ELR (cell line): Measurements from ENCODE around the gene GTF2H1.
A peak's percentile ranks its signal among the peaks of the same experiment; 100 is the strongest.

Source experiments
- DNase-seq: peaks from one replicate; pipeline ENCODE4 v3.0.0-alpha.2; 2015; ENCODE audit warnings: low read depth

Gene GTF2H1

DNA sequence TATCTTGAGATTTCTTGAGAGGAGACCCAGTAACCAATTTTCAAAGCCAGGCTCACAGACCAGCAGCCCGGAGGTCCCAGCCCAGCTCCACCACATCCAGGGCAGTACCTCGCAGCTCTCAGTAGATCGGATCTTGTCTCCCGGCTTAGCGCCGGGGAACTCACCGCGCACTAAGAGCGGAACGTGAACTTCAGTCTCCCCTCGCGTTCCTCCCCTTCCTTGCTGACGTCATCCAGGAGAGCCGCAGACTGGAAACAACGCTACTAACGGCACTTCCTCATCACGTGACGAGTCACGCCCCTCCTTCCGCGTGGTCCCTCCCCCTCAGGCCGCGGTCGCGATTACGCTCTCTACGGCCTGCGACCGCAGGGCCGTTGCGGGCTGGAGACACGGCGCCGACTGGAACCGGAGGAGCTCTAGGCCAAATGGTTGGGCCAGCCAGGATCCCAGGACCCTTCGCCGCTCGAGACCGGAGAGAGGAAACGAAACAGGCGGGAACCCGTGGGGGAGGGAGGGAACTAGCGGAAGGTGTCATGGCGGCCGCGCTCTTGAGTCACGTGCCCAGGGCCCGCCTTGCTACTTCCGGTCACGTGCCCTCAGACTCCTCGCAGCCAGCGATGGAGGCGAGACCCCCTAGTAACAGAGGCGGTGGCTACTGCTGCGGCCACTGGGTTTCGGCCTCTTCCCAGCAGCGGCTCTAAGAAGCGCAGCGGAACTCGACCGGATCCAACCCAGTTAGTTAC lies at the start of gene GTF2H1, which contains the start of gene HPS5:
GTF2H1 (plus strand) TSS at position 599 of the 743 bp plus-strand sequence. CDS start 10,508 bp downstream, outside the sequence.
HPS5 (minus strand) TSS at position 172 of the 743 bp plus-strand sequence. CDS start 4,282 bp downstream, outside the sequence.
- peak; percentile 99 for DNase-seq

DNA sequence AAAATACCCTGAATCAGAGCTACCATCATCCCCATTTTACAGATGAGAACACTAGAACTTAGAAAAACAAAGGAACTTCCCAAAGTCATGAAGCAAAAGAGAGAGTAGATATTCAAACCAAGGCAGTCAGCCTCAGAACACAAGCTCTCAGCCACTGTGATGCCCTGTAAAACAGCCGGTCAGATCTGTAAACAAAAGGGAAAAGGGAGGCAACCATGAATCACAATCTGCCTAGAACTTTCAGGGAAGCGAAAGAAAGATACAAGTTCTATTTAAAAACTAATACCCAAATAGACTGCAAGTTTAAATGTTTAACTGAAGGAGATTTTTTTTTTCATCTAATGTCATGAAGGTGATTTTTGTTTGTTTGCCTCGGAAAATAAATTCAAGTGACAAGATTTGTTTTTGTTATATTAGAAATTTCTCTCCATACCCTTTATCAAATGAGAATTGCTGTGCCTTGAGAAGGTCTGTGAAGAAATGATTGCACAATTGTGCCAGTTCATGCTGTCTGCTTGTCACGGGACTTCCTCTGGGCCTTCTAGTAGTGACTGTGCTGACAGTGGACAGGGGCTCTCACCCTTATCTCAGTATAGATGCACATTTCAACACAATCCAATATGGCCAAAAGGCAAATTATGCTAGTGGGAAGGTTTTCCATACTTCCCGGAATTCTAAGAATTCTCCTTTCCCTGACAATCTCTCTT lies 44.6 kb upstream of the GTF2H1 start:
- no peak for DNase-seq

DNA sequence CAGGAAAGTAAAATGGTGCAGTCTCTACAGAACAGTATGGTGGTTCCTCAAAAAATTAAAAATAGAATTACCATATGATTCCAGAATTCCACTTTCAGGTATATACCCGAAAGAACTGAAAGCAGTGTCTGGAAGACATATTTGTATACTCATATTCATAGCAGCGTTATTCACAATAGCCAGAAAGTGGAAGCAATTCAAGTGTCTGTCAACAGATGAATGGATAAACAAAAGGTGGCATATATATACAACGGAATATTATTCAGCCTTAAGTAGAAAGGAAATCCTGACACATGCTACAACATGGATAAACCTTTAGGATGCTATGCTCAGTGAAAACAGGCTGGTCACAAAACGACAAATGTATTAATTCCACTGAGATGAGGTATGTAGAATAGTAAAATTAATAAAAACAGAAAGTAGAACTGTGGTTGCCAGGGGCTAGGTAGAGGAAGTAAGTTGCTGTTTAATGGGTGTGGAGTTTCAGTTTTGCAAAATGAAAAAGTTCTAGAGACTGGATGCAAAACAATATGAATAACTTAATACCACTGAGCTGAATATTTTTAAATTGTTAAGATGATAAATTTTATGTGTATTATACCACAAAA lies 41.8 kb upstream of the GTF2H1 start:
- no peak for DNase-seq

DNA sequence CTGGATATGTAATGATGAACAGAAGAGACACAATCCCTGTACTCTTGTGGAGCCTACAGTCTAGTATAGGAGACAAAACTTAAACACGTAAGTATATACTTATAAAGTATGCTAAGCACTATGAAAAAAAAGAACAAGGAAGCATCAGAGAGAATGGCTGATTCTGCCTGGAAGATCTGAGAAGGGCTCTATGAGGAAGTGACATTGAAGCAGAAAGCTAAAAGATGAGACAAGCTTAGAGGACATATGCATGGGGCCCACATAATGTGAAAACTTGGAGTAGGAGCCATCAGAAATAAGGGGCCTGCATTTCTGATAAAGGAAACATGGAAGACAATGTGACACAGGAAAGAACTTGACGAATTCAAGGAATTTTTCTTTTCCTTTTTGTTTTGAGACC lies 39.7 kb upstream of the GTF2H1 start:
- DNase-seq = no peak

DNA sequence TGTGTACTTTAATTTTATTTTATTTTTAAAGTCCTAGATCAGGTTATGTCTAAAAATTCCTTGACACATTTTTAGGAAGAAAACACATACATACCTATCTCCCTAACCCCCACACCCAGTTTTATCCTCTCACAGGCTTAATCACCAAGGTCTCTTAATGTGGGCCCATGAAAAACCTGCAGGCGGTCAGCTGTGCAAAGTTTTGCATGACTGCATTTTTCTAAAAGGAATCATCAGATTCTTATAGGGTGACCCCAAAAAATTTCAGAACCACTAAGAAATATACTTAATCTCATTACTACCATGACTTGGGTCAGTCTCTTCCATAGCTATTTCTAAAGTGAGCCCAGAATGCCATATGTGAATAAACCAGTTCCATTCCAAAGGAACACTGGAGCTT lies 36.5 kb upstream of the GTF2H1 start:
- peak; percentile 39 for DNase-seq

DNA sequence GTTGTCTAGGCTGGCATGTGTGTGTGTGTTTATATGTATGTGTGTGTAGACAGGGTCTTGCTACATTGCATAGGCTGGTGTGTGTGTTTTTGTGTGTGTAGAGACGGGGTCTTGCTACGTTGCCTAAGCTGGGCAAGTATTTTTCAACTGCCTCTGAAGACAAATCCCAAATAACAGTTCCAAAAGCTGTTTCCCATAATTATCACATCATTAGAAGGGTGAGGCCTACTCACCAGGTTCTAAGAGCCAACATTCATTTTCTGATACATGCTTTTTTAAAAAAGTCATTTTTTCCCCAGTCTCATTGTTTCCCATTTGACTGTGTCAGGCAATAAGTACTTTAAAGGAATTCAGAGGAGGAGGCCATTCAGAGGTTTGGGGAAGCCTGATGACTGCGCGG lies 33.5 kb upstream of the GTF2H1 start:
- DNase-seq = no peak

DNA sequence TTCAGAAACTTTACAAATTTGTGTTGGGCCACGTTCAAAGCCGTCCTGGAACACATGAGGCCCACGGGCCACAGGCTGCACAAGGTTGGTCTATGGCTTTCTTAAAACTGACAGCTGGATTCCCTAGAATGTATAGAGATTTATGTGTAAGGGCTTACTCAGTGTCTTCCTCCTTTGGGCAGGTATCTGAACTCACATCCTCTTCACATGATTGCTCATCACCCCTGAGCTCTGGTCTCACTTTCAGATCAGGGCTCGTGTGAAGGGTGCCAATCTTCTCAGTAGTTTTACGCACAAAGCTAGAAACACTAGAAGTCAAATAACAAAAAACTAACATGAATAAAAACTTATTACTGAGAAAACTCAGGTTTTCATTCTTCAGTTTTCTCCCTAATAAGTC lies 27.5 kb upstream of the GTF2H1 start:
- DNase-seq = no peak

DNA sequence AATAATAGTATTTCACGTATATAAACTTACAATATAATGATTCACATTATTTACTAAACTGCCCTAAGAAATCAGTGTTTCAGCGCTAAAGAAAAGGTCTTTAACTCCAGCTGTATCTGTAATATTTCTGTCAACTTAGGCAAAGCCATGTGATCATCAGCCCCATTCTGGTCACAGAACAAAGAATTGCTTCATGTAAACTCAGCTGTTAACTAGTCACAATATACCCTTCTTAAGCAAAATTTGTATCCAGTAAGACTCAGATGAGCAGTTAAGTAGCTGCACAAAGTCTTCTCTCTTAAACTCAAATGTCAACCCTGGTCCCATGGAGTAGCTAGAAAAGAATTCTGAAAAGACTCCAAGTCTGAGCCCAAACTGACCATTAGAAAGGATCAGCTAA lies 27.1 kb upstream of the GTF2H1 start:
- no peak for DNase-seq

DNA sequence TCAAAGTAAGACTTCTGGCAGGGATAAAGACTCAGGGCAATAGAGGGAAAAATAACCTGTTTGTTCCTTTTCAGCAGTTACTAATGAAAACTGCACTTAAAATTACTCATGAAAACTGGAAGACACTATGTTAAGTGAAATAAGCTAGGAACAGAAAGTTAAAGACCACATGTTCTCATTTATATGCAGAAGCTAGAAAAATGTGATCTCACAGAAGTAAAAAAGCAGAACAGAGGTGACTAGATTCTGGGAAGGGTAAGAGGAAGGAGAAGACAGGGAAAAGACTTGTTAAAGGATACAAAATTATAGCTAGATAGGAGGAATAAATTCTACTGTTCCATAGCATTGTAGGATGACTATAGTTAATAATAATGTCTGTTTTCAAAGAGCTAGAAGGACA lies 22.6 kb upstream of the GTF2H1 start:
- DNase-seq = no peak

DNA sequence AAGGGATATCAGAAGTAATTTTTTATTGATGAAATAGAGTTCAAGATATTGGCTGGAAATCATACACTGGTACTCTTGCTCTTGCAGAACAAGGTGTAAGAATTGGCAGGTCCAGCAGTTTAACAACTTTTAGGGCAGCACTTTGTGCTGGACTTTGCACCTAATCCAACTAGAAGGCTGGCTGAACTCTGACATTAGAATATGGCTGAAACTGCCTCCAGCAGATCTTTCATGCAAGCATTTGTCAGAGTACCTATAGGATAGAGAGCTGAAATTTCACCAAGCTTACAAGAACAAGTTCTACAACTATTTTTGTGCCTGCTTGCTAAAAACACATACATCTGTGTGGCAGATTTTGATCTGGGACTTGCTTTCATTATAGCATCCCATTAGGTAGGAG lies 17.6 kb upstream of the GTF2H1 start:
- no peak for DNase-seq

DNA sequence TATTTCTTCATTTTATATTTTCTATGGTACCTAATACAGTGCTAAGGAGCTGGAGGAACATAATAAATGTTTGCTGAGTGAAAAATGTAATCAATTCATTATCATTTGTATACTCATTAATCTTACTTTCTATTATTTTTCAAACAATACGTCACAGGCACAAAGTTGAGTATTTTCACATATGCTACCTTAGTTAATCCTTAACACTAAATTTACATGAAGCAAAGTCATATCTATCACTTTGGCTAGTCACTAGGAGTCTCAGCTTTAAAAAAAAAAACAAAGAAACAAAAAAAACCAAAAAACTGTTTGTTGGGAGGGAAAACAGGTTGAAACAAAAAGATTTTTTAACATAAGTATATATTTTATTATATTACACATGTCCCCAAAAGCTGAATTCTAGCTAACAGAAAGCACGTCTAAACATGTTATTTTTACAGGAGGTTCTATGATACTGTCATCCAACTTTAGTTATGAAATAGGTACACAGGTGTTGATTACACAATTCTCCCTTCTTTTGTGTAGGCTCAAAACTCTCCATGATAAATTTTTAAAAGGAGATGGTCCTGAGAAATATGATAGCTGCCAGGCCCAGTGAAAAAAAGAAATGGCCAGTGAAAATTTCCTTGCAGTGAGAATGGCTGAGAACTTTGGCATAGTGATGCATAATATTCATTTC lies 14.8 kb upstream of the GTF2H1 start:
- no peak for DNase-seq

DNA sequence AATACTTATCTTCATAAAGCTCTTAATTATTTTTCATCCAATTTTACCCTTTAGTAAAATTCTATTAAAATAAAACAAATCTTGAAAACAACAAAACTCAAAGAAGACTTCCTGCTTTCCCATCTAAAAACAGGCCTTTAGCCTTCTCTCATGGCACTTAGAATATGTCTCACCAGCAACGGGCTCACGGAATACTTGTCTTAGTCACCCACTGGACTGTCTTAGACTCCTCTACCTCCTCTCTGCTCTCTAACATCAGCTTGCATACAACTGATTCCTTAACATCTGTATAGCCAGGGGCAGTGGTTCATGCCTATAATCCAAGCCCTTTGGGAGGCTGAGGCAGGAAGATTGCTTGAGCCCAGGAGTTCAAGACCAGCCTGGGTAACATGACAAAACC lies 14.1 kb upstream of the GTF2H1 start:
- DNase-seq = no peak

DNA sequence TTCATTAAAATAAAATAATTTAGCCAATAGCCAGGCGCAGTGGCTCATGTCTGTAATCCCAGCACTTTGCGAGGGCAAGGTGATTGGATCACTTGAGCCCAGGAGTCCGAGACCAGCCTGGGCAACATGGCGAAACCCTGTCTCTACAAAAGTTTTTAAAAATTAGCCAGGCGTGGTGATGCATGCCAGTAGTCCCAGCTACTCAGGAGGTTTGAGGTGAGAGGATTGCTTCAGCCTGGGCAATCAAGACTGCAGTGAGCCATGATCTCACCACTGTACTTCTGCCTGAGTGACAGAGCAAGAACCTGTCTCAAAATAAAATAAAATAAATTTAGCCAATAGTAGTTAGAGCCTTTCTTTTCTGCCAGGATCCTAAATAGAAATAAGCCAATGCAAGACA lies 12.7 kb upstream of the GTF2H1 start:
- no peak for DNase-seq

DNA sequence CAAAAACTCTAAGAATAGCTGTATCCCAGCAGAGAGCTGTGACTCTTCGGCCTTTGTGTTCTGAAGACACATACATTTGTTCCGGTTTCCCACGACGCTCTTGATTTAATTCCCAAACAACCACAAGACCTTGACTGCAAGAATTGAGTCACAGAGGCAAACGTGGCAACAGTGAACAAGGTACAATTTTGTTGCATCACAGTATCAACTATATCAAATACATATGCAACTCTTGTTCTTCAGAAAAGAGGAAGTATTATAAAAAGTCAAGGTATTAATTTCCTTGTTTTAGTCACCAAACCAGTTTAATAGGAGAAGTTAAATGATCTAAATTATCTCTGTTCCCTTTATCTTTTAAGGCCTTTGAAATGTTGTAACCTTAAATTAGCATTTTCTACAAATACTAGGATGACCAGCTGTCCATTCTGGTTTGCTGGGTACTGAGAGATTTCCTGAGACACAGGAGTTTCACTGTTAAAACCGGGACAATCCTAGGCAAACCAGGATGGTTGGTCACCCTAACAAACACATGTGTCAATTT lies 11.5 kb upstream of the GTF2H1 start:
- DNase-seq = no peak

DNA sequence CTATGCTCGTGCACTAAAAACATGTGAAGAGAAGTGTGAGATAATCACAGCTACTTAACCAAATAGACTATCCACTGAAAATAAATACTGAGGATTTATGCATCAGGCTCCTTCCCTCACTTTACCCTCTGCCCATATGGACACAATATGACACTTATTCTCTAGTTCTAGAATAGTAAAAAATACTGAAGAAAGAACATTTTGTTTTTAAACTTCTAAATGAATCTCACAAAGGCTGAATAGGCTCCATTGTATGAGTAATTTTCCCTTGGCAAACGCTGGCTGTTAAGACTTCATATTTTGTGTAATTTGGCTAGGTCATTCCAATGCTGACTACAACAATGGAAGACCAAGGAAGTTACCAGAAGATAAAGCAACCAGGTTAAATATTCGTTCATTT lies 10.4 kb upstream of the GTF2H1 start:
- no peak for DNase-seq

DNA sequence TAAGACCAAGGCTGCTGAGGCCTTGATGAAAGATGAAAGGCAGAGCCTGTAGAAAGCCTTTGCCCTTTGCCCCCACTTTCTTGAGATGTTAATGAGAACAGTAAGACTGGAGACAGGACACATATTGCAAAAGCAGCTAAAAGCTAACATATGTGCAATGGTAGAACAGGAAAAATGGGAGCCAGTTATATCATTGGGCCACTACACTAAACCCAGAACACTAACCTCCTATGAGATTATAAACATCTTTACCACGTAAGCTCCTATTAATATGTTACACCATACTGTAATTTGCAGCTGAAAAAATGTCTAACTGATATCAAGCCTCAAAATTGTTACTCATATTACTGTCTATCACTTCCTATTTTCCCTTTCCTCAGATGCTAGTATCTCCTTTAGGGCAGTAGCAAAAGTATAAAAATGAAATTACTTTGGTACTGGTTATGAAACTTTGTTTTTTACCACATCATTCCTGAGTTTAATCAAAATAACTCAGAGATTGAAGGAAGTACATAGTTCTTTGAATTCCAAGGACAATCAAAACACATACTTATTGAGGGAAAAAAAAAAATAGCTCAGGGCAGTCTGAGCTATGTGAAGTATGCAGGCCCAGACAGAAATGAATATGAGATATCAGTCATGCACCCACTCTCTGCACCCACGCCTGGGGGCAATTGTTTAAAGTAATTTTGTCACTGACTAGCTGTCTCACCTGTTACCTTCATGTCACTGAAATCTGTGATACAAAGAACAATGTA lies 9.5 kb upstream of the GTF2H1 start:
- peak; percentile 61 for DNase-seq

DNA sequence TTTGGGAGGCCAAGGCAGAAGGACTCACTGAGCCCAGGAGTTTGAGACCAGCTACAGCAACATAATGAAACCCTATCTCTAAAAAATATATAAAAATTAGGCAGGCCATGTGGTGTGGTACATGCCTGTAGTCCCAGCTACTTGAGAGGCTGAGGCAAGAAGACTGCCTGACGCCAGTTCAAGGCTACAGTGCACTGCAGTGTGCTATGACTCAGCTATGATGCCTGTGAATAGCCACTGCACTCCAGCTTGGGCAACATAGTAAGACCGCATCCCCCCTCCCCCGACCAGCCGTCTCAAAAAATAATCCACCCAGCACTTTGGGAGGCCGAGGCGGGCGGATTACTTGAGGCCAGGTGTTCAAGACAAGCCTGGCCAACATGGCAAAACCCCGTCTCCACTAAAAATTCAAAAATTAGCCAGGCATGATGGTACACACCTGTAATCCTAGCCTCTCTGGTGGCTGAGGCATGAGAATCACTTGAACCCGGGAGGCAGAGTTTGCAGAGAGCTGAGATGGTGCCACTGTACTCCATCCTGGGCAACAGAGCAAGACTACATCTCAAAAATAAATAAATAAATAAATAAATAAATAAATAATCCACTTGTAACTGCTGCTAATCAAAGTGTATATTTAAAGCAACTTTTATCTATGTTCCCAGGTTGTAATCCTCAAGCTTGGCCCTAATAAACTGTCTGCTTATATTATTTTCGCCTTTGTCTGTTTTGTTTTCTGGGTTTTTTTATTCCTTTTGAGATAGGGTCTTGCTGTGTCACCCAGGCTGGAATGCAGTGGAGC lies 8.2 kb upstream of the GTF2H1 start:
- DNase-seq = peak; percentile 58

DNA sequence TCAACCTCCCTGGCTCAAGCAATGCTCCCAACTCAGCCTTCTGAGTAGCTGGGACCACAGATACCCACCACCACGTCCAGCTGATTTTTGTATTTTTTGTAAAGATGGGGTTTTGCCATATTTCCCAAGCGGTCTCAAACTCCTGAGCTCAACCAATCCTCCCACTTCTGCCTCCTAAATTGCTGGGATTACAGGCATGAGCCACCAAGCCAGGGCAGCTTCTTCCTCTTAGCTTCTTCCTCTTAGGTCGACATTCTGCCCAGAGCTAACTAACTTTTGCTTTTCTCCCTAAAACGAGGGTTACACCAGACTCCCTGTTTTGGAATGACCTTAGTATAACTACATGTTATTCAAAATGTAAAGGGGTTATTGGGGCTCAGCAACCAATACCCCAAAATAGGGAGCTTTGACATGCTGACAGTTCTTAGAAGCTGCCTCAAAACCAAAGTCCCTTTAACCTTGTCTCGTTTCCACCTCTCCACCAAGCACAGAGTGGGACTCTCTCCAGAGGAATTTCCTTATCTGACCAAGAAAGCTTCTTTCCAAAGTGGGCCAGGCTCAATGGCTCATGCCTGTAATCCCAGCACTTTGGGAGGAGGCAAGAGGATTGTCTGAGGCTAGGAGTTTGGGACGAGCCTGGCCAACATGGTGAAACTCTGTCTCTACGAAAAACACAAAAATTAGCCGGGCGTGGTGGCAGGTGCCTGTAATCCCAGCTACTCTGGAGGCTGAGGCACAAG lies 7.4 kb upstream of the GTF2H1 start:
- no peak for DNase-seq

DNA sequence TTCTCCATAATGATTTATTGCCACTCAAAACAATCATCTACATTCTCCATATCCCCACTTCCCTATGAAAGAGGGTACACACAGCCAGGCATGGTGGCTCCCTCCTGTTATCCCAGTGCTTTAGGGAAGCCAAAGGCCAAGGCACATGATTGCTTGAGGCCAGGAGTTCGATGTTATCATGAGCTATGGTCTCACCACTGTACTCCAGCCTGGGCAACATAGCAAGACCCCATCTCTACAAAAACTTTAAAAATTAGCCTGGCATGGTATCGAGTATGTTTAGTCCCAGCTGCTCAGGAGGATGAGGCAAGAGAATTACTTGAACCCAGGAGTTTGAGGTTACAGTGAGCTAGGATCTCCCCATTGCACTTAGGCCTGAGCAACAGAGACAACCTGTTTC lies 6.5 kb upstream of the GTF2H1 start:
- no peak for DNase-seq

DNA sequence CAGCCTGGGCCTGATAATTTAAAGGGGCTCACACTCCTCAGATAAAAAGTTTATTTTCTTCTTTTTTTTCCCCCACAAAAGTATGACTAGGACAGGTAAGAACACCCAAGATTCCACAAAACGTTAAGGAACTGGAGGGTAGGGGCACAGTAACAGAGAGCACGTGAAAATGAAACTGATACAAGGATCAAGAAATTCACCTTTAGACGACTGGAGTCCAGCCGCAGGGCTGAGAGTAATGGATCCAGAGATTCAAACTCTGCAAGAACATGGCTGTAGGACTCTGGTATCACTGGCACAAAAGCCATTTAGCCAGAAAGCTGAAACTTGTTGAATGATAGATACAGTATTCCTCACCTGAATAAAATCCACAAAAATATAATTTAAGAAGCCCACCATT lies 4.8 kb upstream of the GTF2H1 start:
- no peak for DNase-seq
